Rectal smooth muscle tissue (tissue), 1 donor: ENCODE data around the gene UAP1L1.
"Not testable (repeated sequence)": the region's sequence is repeated elsewhere in the genome, so short reads cannot be mapped to it uniquely, and the experiment has no call there.

Source experiments
- H3K27ac ChIP-seq: one replicate; pipeline ENCODE4 v1.7.0; 2013; ENCODE audit warnings: low read depth, low read length, inconsistent platforms
- H3K27me3 ChIP-seq: one replicate; pipeline ENCODE4 v1.7.0; 2013; ENCODE audit warnings: low read length; ENCODE audit not compliant: control insufficient read depth, insufficient read depth
- H3K36me3 ChIP-seq: one replicate; pipeline ENCODE4 v1.7.0; 2013; ENCODE audit warnings: low read length; ENCODE audit not compliant: control insufficient read depth, insufficient read depth
- H3K4me1 ChIP-seq: one replicate; pipeline ENCODE4 v1.7.0; 2013; ENCODE audit warnings: low read length; ENCODE audit not compliant: control insufficient read depth, insufficient read depth
- H3K4me3 ChIP-seq: one replicate; pipeline ENCODE4 v1.7.0; 2013; ENCODE audit warnings: low read length
- H3K9ac ChIP-seq: one replicate; pipeline ENCODE4 v1.7.0; 2013; ENCODE audit warnings: low read length

Gene UAP1L1

GRCh38 chr9:137077010-137077747, at the start of gene UAP1L1:
Gene UAP1L1, plus strand, starts transcription at chr9:137077517. Its CDS starts 16 bp downstream, at chr9:137077533.
- Histone ChIP-seq H3K4me3 (peak within 1 kb of the TSS; percentile 61), H3K36me3 (no peaks in the 10 kb centered on the region), H3K27ac (no peak within 1 kb of the TSS), H3K9ac (no peak within 1 kb of the TSS), H3K27me3 (no peaks in the 10 kb centered on the region), H3K4me1 (no peaks in the 10 kb centered on the region)

DNA sequence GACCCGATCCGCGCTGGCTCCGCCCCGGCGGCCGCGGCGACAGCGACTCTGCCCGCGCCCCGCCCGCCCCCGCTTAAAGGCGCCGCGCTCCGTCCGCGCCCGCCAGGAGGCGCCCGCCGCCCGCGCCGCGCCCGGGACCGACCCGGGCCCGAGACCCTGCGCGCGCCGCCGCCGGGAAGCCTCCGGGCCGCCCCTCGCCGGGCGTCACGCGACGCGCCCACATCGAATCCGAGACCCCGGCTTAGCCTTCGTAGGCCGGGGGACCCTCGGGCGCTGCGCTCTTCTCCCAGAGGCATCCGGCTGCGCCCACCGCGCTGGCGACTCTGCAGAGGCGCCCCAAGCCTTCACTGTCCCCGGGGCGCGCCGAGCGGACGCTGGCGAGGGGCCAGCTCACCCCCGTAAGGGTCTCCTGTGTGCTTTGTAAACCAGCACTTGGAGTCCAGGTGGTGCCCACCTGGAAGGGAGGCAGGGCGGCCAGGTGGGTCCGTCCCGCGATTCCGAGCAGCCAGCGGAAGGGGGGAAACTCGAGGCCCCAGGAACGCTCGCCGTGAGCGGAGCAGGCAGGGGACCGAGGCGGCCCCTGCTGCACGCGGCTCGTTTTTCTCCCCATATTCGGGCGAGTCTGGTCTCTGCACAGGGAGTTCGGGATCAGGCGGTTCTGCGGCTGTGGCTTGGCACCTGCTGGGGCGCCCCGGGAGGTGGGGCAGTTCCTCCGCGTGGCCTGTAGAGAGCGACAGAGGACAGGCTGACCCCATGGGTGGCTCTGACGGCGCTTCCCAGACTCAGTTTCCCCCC, 48.9 kb upstream of the UAP1L1 start:
- Histone ChIP-seq H3K27ac (no peak overlapping the region), H3K4me3 (peak overlapping the region; percentile 65), H3K27me3 (no peaks in the 10 kb centered on the region), H3K36me3 (no peaks in the 10 kb centered on the region), H3K4me1 (peaks cover 12% of the 10 kb centered on the region), H3K9ac (no peak overlapping the region)

- Histone ChIP-seq H3K4me1 (peaks cover 12% of the 10 kb centered on the region), H3K4me3 (peak overlapping the region; percentile 65), H3K9ac (no peak overlapping the region), H3K27me3 (no peaks in the 10 kb centered on the region), H3K27ac (no peak overlapping the region), H3K36me3 (no peaks in the 10 kb centered on the region)
Observed at GRCh38 chr9:137029058-137029936, 48.0 kb upstream of the UAP1L1 start.

- Histone ChIP-seq H3K9ac (no peak overlapping the region), H3K4me1 (peaks cover 12% of the 10 kb centered on the region), H3K27me3 (no peaks in the 10 kb centered on the region), H3K4me3 (peak overlapping the region; percentile 25), H3K36me3 (no peaks in the 10 kb centered on the region), H3K27ac (no peak overlapping the region)
Observed at GRCh38 chr9:137030006-137030405, 47.3 kb upstream of the UAP1L1 start.

- H3K9ac ChIP-seq: no peak overlapping the region
- no peak overlapping the region for H3K4me3 ChIP-seq
- no peaks in the 10 kb centered on the region for H3K36me3 ChIP-seq
- peaks cover 12% of the 10 kb centered on the region for H3K4me1 ChIP-seq
- H3K27me3 ChIP-seq: no peaks in the 10 kb centered on the region
- no peak overlapping the region for H3K27ac ChIP-seq
Observed at GRCh38 chr9:137030538-137031527, 46.5 kb upstream of the UAP1L1 start.

- Histone ChIP-seq H3K4me1 (peaks cover 12% of the 10 kb centered on the region), H3K9ac (no peak within 1 kb of the TSS), H3K27ac (no peak within 1 kb of the TSS), H3K27me3 (no peaks in the 10 kb centered on the region), H3K36me3 (no peaks in the 10 kb centered on the region), H3K4me3 (no peak within 1 kb of the TSS)
Observed at GRCh38 chr9:137031904-137032640, 45.2 kb upstream of the UAP1L1 start, which contains the start of gene FUT7. Gene FUT7, minus strand, starts transcription at chr9:137032088. Its CDS starts 97 bp downstream, at chr9:137031991.

DNA sequence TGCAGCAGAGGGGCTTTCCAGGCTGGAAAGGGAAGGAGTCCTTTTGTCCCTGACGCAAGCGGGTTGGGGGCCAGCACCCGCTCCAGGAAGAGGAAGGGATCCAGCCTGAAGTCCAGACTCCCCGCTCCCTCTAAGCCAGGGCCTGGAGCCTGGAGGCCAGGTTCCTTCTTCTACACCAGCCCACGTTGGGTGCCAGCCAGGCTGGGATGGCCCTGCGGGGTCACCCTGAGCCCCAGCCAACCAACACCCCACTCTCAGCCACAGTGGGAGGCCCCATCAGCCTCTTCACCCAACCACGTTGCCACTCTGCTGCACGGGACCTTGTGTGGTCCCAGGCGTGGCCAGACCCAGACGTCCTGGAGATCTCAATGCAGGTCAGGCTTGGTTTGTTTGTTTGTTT, 44.5 kb upstream of the UAP1L1 start:
- Histone ChIP-seq H3K36me3 (no peaks in the 10 kb centered on the region), H3K4me3 (no peak overlapping the region), H3K27ac (no peak overlapping the region), H3K9ac (no peak overlapping the region), H3K4me1 (peaks cover 8% of the 10 kb centered on the region), H3K27me3 (no peaks in the 10 kb centered on the region)

GRCh38 chr9:137033481-137033880, 43.8 kb upstream of the UAP1L1 start:
- not testable (repeated sequence) for H3K9ac ChIP-seq, H3K27me3 ChIP-seq, H3K4me3 ChIP-seq, H3K4me1 ChIP-seq, H3K27ac ChIP-seq, H3K36me3 ChIP-seq

- Histone ChIP-seq H3K27me3 (no peaks in the 10 kb centered on the region), H3K9ac (no peak overlapping the region), H3K4me1 (peaks cover 4% of the 10 kb centered on the region), H3K4me3 (peak overlapping the region; percentile 8), H3K36me3 (no peaks in the 10 kb centered on the region), H3K27ac (no peak overlapping the region)
Observed at GRCh38 chr9:137034039-137034708, 43.1 kb upstream of the UAP1L1 start.

GRCh38 chr9:137034709-137035506, 42.4 kb upstream of the UAP1L1 start:
- Histone ChIP-seq H3K27ac (no peak overlapping the region), H3K9ac (no peak overlapping the region)

More at GRCh38 chr9:137034709-137035506, 42.4 kb upstream of the UAP1L1 start:
- Histone ChIP-seq H3K4me3 (peak overlapping the region; percentile 21), H3K27me3 (no peaks in the 10 kb centered on the region), H3K36me3 (no peaks in the 10 kb centered on the region), H3K4me1 (no peaks in the 10 kb centered on the region)
